HepG2 (cell line): ENCODE measurements around the gene OTOP1. TPM values are rescaled to one million over a fixed set of nuclear protein-coding genes. Genes with fewer than 3 reads are reported as not detected.
"Not testable (repeated sequence)": the region's sequence is repeated elsewhere in the genome, so short reads cannot be mapped to it uniquely, and the experiment has no call there.

ENCODE experiments used
- ATAC-seq: fragments of 200-7000 bp; cut with Tn5 transposase; 3 replicates; pipeline ENCODE4 v1.9.1; 2020; ENCODE audit warnings: mild to moderate bottlenecking, moderate library complexity
- BruUV-seq: library from RNA; stranded (reverse); fragments of 400-500 nt; replicated peaks from 2 replicates; lab custom pipeline; 2021; lab: Mats Ljungman, UMichigan
- CTCF ChIA-PET: fragments of 300-600 bp; formaldehyde crosslinking; extraction: SDS; loops from one replicate; lab custom pipeline; 2021; ENCODE audit warnings: low total read pairs, inconsistent platforms, low intra/inter-chr PET ratio; lab: Yijun Ruan, JAX
- POLR2A ChIA-PET: fragments of 350-600 bp; sonication (Branson Sonifier 250); formaldehyde crosslinking; loops from one replicate; lab custom pipeline; 2020; ENCODE audit warnings: antibody characterized with exemption, inconsistent platforms; lab: Yijun Ruan, JAX
- DNase-seq: peaks from one replicate; pipeline ENCODE4 v3.0.0-alpha.2; 2015; ENCODE audit warnings: low spot score
- FAIRE-seq: peaks from 3 replicates; lab custom pipeline; 2011; peaks lifted over from hg19 to GRCh38; lab: Jason Lieb, UNC
- H2AFZ ChIP-seq: one replicate; pipeline ENCODE4 v1.6.1; 2011; ENCODE audit warnings: low read length, inconsistent platforms
- H3K27ac ChIP-seq: fragments of 300-600 bp; 3 replicates; pipeline ENCODE4 v1.8.0; 2011; ENCODE audit warnings: mixed run types, mild to moderate bottlenecking, mixed read lengths, low read length, inconsistent platforms; ENCODE audit not compliant: insufficient read depth; ENCODE audit errors: extremely low read length
- H3K27me3 ChIP-seq, 2 experiments: fragments of 200-600 bp in 1 of 2; 2 replicates in 1 of 2; 3 replicates in 1 of 2; pipeline versions ENCODE4 v1.6.0 to v1.8.0; 2011; ENCODE audit warnings: low read length in 2 of 2, mild to moderate bottlenecking in 2 of 2, moderate library complexity in 2 of 2, inconsistent platforms in 1 of 2; ENCODE audit not compliant: insufficient read depth in 2 of 2, control insufficient read depth in 1 of 2
- H3K36me3 ChIP-seq, 2 experiments: fragments of 200-600 bp in 1 of 2; replicated peaks in 1 of 2; 2 replicates in 1 of 2; 3 replicates in 1 of 2; pipeline versions ENCODE4 v1.5.1 to v1.8.0; 2011; ENCODE audit warnings: low read length in 2 of 2, inconsistent platforms in 1 of 2; ENCODE audit not compliant: insufficient read depth in 2 of 2, control insufficient read depth in 1 of 2
- H3K4me1 ChIP-seq: 2 replicates; pipeline ENCODE4 v1.5.1; 2012; ENCODE audit warnings: low read length, inconsistent platforms; ENCODE audit not compliant: insufficient read depth
- H3K4me2 ChIP-seq: 2 replicates; pipeline ENCODE4 v1.6.0; 2011; ENCODE audit warnings: low read depth, low read length, inconsistent platforms
- H3K4me3 ChIP-seq, 3 experiments: fragments of 200-600 bp in 1 of 3; sonication (generic), shearing (Covaris generic) in 1 of 3; replicated peaks in 1 of 3; 2 replicates each; pipeline ENCODE4 v1.5.1; 2011 to 2016; ENCODE audit warnings: low read length in 3 of 3, inconsistent platforms in 2 of 3, low read depth in 2 of 3, mild to moderate bottlenecking in 2 of 3, control low read depth in 1 of 3, mixed read lengths in 1 of 3; ENCODE audit not compliant: insufficient read depth in 1 of 3
- H3K79me2 ChIP-seq: one replicate; pipeline ENCODE4 v1.6.1; 2011; ENCODE audit warnings: low read length, inconsistent platforms; ENCODE audit not compliant: insufficient read depth
- H3K9ac ChIP-seq: 2 replicates; pipeline ENCODE4 v1.6.0; 2011; ENCODE audit warnings: mild to moderate bottlenecking, low read depth, low read length, inconsistent platforms; ENCODE audit not compliant: insufficient read depth
- H3K9me3 ChIP-seq: 2 replicates; pipeline ENCODE4 v1.5.1; 2012; ENCODE audit warnings: mild to moderate bottlenecking, low read length
- H4K20me1 ChIP-seq: 2 replicates; pipeline ENCODE4 v1.6.0; 2011; ENCODE audit warnings: inconsistent platforms, mild to moderate bottlenecking, low read length, moderate library complexity; ENCODE audit not compliant: insufficient read depth
- WGBS: methylation state at CpG from one replicate; pipeline ENCODE4 v1.1.6; 2017; ENCODE audit warnings: low lambda C conversion rate; 5-methylcytosine and 5-hydroxymethylcytosine counted together
- in situ Hi-C: cut with HindIII; loops from 2 replicates; pipeline ENCODE4 v1.10.0; 2017; ENCODE audit warnings: low pct_unique_long_range_greater_than_20kb; ENCODE audit not compliant: extremely low pct_ligation_motif_present
- intact Hi-C: fragments of 100-400 bp; cut with micrococcal nuclease; formaldehyde crosslinking; loops from one replicate; pipeline ENCODE4 v1.10.0; 2022; ENCODE audit not compliant: unreplicated experiment
- polyA plus RNA-seq, 8 experiments: library from polyadenylated mRNA; depleted of rRNA in 3 of 8; stranded (reverse) in 7 of 8; unstranded in 1 of 8; fragments of >200 nt; fragmentation: Illumina TruSeq in 4 of 8; extraction: Trizol in 4 of 8; gene quantifications; 2 replicates each; pipeline versions ENCODE4 v1.2.1 to v1.2.3, GENCODE V29; 2011 to 2016; ENCODE audit warnings: low read depth in 4 of 8, missing spikeins in 1 of 8, mixed read lengths in 1 of 8; ENCODE audit not compliant: insufficient read depth in 1 of 8
- total RNA-seq, 5 experiments: library from RNA; depleted of rRNA; stranded (reverse); fragments of >200 nt; fragmentation: Illumina TruSeq; extraction: Trizol; gene quantifications; 2 replicates each; pipeline ENCODE4 v1.2.3, GENCODE V29; 2016; ENCODE audit warnings: low read depth in 1 of 5
- TF ChIP-seq, protein P1 (sequence below): fragments of 450-650 bp; IDR thresholded peaks from 2 replicates; pipeline ENCODE4 v1.6.1; 2016

The OTOP1 gene
- total and polyA plus RNA-seq, 2 of the 13 experiments (the other 11 are each of a cell fraction or from before 2014, with no cell fraction given), result not detected

DNA sequence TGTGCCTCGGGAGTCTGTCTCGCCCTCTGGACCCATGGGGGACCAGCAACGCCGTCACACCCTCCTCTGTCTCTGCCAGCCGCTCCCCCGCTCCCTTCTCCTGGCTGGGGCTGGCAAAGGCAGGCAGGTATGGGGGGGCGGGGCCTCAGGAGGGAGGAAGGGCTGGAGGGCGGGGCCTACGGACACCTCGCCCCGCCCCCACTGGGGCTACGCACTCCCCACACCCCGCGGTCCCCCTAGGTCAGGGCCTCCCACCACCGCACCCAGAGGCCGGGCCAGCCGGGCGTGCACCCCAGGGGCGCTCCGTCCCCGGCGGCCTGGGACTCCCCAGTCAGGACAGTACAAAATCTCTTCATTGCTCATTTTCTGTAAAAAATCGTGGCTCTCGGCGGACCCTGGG is 84.0 kb downstream of the OTOP1 start:
- FAIRE-seq, H3K4me3 ChIP-seq, H3K9ac ChIP-seq, in situ Hi-C loops, H3K27me3 ChIP-seq, H3K27ac ChIP-seq, CTCF ChIA-PET, H3K4me2 ChIP-seq, H3K9me3 ChIP-seq, DNase-seq, H3K79me2 ChIP-seq, intact Hi-C loops, H3K36me3 ChIP-seq, H3K4me1 ChIP-seq, ATAC-seq, BruUV-seq, POLR2A ChIA-PET, H4K20me1 ChIP-seq, H2AFZ ChIP-seq: not testable (repeated sequence)
- no CpG with 5 or more reads among the region's 25 CpGs for WGBS

DNA sequence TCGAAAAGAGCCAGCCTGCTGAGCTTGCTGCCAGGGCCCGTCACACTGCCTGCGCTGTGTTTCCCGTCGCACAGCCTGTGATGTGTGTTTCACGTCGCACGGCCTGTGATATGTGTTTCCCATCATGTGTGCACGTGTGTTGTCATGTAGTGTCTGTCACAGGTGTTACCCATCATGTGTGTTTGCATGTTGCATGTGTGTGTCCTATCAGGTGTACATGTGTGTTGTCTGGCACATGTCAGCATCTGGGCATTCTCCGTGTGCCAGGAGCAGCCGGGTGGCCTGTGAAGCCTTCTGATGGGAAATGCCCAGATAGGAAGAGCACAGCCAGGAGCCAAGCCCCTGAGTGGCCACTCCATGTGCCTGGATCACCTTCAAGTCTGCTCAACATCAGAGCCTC is 85.5 kb downstream of the OTOP1 start:
- H3K9me3 ChIP-seq, BruUV-seq, H3K27me3 ChIP-seq, CTCF ChIA-PET, H4K20me1 ChIP-seq, H3K36me3 ChIP-seq, H2AFZ ChIP-seq, H3K9ac ChIP-seq, POLR2A ChIA-PET, ATAC-seq, FAIRE-seq, H3K4me3 ChIP-seq, H3K79me2 ChIP-seq, DNase-seq, H3K27ac ChIP-seq, in situ Hi-C loops, intact Hi-C loops, H3K4me1 ChIP-seq, H3K4me2 ChIP-seq: not testable (repeated sequence)
- WGBS, result no CpG with 5 or more reads among the region's 11 CpGs
- TF ChIP-seq, protein P1, sequence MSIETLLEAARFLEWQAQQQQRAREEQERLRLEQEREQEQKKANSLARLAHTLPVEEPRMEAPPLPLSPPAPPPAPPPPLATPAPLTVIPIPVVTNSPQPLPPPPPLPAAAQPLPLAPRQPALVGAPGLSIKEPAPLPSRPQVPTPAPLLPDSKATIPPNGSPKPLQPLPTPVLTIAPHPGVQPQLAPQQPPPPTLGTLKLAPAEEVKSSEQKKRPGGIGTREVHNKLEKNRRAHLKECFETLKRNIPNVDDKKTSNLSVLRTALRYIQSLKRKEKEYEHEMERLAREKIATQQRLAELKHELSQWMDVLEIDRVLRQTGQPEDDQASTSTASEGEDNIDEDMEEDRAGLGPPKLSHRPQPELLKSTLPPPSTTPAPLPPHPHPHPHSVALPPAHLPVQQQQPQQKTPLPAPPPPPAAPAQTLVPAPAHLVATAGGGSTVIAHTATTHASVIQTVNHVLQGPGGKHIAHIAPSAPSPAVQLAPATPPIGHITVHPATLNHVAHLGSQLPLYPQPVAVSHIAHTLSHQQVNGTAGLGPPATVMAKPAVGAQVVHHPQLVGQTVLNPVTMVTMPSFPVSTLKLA, result peak; percentile 58

Other genes with a start within 250 kb of the OTOP1 start
- gene TMEM128, start 21.3 kb upstream of the OTOP1 start, total RNA-seq (2016; rRNA removed; fragmentation: Illumina TruSeq; extraction: Trizol), result 17.2 and 19.4 TPM in 2 replicates
- 21.4 and 27.9 TPM in 2 replicates for gene TMEM128, start 21.3 kb upstream of the OTOP1 start, polyA plus RNA-seq (2011; rRNA removed)
- gene LYAR, start 63.2 kb upstream of the OTOP1 start, total RNA-seq (2016; rRNA removed; fragmentation: Illumina TruSeq; extraction: Trizol), result 94.2 and 132 TPM in 2 replicates
- gene LYAR, start 63.2 kb upstream of the OTOP1 start, polyA plus RNA-seq (2011; rRNA removed), result 6.0 and 7.8 TPM in 2 replicates
- 3.3 and 4.6 TPM in 2 replicates for gene ZBTB49, start 63.3 kb upstream of the OTOP1 start, total RNA-seq (2016; rRNA removed; fragmentation: Illumina TruSeq; extraction: Trizol)
- gene ZBTB49, start 63.3 kb upstream of the OTOP1 start, polyA plus RNA-seq (2011; rRNA removed), result 3.7 and 4.3 TPM in 2 replicates
- not detected in 2 replicates for gene NSG1, start 160.2 kb upstream of the OTOP1 start, total RNA-seq (2016; rRNA removed; fragmentation: Illumina TruSeq; extraction: Trizol)
- not detected in 2 replicates for gene NSG1, start 160.2 kb upstream of the OTOP1 start, polyA plus RNA-seq (2011; rRNA removed)